Neuron (in vitro differentiated cells): ENCODE results near the gene GRID1.
"Not testable (repeated sequence)": the region's sequence is repeated elsewhere in the genome, so short reads cannot be mapped to it uniquely, and the experiment has no call there.

Experiments
- H2AFZ ChIP-seq: one replicate; pipeline ENCODE4 v1.6.1; 2013; ENCODE audit warnings: low read depth, mild to moderate bottlenecking, inconsistent platforms, low read length, moderate library complexity
- H3K27me3 ChIP-seq: one replicate; pipeline ENCODE4 v1.6.1; 2013; ENCODE audit warnings: low read length; ENCODE audit not compliant: insufficient read depth
- H3K36me3 ChIP-seq: one replicate; pipeline ENCODE4 v1.6.1; 2013; ENCODE audit warnings: low read length; ENCODE audit not compliant: insufficient read depth
- H3K4me1 ChIP-seq: one replicate; pipeline ENCODE4 v1.6.1; 2013; ENCODE audit warnings: low read length; ENCODE audit not compliant: insufficient read depth
- H3K4me3 ChIP-seq: 2 replicates; pipeline ENCODE4 v1.5.1; 2013; ENCODE audit warnings: mild to moderate bottlenecking, low read length, moderate library complexity
- H3K9me3 ChIP-seq: one replicate; pipeline ENCODE4 v1.6.1; 2013; ENCODE audit warnings: low read length

The GRID1 gene

DNA sequence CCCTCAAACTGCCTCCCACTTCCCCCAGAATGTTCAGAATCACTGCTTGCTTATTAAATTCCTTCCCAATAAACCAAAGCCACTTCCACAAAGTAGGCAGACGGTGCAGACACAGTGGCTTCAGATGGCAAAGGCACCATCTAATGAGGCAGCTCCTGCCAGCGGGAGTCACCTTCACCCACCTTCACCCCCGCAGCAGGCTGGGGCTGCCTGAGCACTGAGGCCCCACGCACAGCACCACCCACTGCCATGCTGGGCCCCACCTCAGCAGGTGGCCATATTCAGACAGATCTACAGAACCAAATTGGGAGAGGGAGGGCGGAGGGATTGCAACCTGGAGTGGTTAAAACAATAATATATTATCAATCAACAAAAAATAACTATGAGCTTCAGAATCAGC is 118.5 kb downstream of the GRID1 start:
- peaks cover 1% of the 10 kb centered on the region for H3K27me3 ChIP-seq
- H3K9me3 ChIP-seq = no peaks in the 10 kb centered on the region
- no peaks in the 10 kb centered on the region for H3K36me3 ChIP-seq
- H3K4me1 ChIP-seq = no peaks in the 10 kb centered on the region
- no peak overlapping the region for H2AFZ ChIP-seq
- H3K4me3 ChIP-seq = no peak overlapping the region

DNA sequence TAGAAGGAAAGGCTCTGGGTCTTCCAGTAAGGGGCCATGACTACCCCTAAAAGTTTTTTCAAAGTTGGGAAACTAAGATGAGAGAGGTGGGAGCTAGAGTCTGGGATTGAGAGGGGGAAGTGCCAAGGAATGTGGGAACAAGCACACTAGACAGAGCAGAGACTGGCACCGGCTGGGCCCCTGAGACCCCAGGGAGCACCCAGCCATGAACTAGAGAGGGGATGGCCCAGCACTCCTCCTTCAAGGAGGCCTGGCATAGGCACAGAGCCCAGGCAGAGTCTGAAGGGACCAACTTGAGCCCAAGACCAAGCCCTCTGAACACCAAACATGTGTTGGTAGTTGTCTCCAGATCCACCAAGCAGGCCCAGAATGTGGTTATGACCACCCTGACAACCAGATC is 119.0 kb downstream of the GRID1 start:
- H2AFZ ChIP-seq = no peak overlapping the region
- H3K9me3 ChIP-seq = no peaks in the 10 kb centered on the region
- H3K27me3 ChIP-seq = no peaks in the 10 kb centered on the region
- no peaks in the 10 kb centered on the region for H3K36me3 ChIP-seq
- H3K4me1 ChIP-seq = no peaks in the 10 kb centered on the region
- H3K4me3 ChIP-seq = no peak overlapping the region

- no peaks in the 10 kb centered on the region for H3K4me1 ChIP-seq
- no peaks in the 10 kb centered on the region for H3K36me3 ChIP-seq
- H3K4me3 ChIP-seq = no peak overlapping the region
- H3K27me3 ChIP-seq = no peaks in the 10 kb centered on the region
- no peak overlapping the region for H2AFZ ChIP-seq
- H3K9me3 ChIP-seq = no peaks in the 10 kb centered on the region
Measured at GRCh38 chr10:86247073-86247472, 119.5 kb downstream of the GRID1 start.

DNA sequence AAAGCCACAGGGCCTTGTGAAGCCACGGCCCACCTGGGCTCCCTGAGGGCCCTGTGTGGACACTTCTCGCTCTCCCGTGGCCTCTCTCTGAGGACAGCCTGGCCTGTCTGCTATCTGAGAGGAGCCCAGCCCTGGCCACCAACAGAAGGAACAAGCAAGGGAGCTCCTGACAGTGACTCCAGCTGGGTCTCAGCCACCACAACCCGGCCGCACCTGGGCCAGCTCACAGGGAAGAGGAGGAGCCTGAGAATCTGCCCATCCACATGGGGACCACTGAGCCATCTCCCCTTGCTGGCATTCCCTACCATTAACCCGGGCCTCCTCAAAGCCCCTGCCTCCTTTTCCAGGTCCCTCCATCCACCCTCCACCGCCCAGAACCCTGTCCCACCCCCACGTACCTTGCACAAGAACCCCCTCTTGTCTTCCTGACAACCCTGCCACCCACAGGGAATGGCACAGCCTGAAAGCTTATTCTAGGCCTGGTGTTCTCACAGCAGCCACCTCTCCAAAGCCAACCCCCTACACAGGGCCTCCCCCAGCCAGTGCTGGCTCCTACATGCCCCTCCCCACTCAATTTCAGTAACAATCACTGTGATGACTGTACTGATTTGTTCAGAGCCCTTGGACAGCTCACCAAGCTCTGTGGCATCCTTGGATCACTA is 120.2 kb downstream of the GRID1 start:
- Histone ChIP-seq H3K27me3 (no peaks in the 10 kb centered on the region), H3K4me3 (no peak overlapping the region), H3K4me1 (no peaks in the 10 kb centered on the region), H3K36me3 (no peaks in the 10 kb centered on the region), H3K9me3 (no peaks in the 10 kb centered on the region), H2AFZ (no peak overlapping the region)

DNA sequence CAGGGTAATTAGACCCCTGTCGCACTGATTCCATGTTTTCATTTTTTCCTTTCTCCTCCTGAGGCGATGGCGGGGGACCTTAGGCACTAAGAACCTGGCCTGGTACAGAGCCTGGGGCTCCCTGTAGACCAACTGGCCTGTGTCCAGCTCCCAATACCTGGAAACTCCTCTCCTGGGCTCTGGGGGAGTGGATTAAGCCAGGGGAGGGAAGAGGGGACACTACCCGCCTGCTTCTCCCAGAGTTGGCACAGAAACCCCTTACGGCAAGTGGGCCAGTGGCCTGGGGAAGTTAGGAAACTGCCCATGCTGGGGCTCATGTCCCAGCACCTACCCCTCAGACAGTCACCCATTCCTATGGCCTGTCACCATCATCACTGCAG is 121.6 kb downstream of the GRID1 start:
- Histone ChIP-seq H3K9me3 (no peaks in the 10 kb centered on the region), H3K4me3 (no peak overlapping the region), H3K36me3 (no peaks in the 10 kb centered on the region), H3K4me1 (no peaks in the 10 kb centered on the region), H2AFZ (no peak overlapping the region), H3K27me3 (no peaks in the 10 kb centered on the region)

- Histone ChIP-seq H3K27me3 (no peaks in the 10 kb centered on the region), H3K36me3 (no peaks in the 10 kb centered on the region), H2AFZ (no peak overlapping the region), H3K4me3 (no peak overlapping the region), H3K9me3 (no peaks in the 10 kb centered on the region), H3K4me1 (no peaks in the 10 kb centered on the region)
Measured at GRCh38 chr10:86244297-86245014, 122.1 kb downstream of the GRID1 start.

DNA sequence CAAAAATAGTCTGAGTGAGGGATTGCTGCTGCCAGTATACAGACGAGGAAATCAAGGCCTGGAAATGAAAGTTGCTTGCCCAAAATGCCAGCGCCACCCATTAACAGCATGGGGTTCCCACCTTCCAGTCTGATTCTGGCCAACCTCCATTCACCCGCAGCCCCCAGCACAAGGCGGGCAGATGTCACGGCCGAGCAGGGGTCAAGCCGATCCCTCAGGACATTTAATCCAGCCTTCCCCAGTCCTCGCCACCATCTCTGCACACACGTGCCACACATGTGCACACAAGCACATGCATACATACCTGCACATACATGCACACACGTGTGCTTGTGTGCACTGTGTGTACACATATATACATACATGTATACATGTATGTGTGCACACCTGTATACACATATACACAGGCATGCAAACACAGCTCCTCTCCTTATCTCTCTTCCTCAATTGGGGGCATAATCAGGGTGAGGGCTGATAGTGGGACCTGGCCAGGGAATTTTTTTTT is 122.9 kb downstream of the GRID1 start:
- Histone ChIP-seq H3K27me3 (no peaks in the 10 kb centered on the region), H3K4me3 (no peak overlapping the region), H3K9me3 (no peaks in the 10 kb centered on the region), H3K4me1 (no peaks in the 10 kb centered on the region), H2AFZ (no peak overlapping the region), H3K36me3 (no peaks in the 10 kb centered on the region)

- no peaks in the 10 kb centered on the region for H3K9me3 ChIP-seq
- no peak overlapping the region for H3K4me3 ChIP-seq
- H3K36me3 ChIP-seq = no peaks in the 10 kb centered on the region
- no peaks in the 10 kb centered on the region for H3K4me1 ChIP-seq
- no peak overlapping the region for H2AFZ ChIP-seq
- no peaks in the 10 kb centered on the region for H3K27me3 ChIP-seq
Measured at GRCh38 chr10:86242761-86243160, 123.8 kb downstream of the GRID1 start.

- not testable (repeated sequence) for H3K9me3 ChIP-seq, H3K36me3 ChIP-seq, H3K4me1 ChIP-seq, H3K27me3 ChIP-seq, H3K4me3 ChIP-seq, H2AFZ ChIP-seq
Measured at GRCh38 chr10:86238089-86238488, 128.5 kb downstream of the GRID1 start.

GRCh38 chr10:86234541-86235270 is 131.9 kb downstream of the GRID1 start:
- Histone ChIP-seq H3K4me1 (peaks cover 9% of the 10 kb centered on the region), H3K9me3 (no peaks in the 10 kb centered on the region), H3K36me3 (no peaks in the 10 kb centered on the region), H2AFZ (no peak overlapping the region), H3K4me3 (no peak overlapping the region), H3K27me3 (no peaks in the 10 kb centered on the region)

- Histone ChIP-seq H3K9me3 (no peaks in the 10 kb centered on the region), H3K27me3 (no peaks in the 10 kb centered on the region), H3K36me3 (no peaks in the 10 kb centered on the region), H3K4me3 (no peak overlapping the region), H2AFZ (no peak overlapping the region), H3K4me1 (peaks cover 9% of the 10 kb centered on the region)
Measured at GRCh38 chr10:86234107-86234506, 132.5 kb downstream of the GRID1 start.

DNA sequence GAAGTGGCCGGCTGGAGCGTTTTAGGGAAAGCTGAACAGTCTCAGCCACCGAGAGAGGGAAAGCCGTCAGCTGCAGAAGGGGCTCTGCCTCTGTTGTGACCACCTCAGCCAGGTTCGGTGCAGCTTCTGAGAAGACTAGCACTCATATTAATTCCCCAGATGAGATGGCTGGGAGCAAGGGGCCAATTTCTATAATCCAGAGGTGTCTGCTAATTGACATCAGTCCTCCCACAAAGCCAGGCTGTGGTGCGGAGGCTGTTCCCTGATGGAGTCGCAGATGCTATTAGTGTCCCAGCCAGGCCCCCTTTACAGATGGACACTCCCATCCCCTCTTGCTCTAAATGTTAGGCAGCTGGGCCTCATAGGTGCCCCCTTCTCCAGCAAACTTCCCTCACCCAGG is 133.5 kb downstream of the GRID1 start:
- H3K27me3 ChIP-seq = no peaks in the 10 kb centered on the region
- no peaks in the 10 kb centered on the region for H3K36me3 ChIP-seq
- no peaks in the 10 kb centered on the region for H3K9me3 ChIP-seq
- no peak overlapping the region for H3K4me3 ChIP-seq
- H3K4me1 ChIP-seq = peaks cover 9% of the 10 kb centered on the region
- no peak overlapping the region for H2AFZ ChIP-seq

DNA sequence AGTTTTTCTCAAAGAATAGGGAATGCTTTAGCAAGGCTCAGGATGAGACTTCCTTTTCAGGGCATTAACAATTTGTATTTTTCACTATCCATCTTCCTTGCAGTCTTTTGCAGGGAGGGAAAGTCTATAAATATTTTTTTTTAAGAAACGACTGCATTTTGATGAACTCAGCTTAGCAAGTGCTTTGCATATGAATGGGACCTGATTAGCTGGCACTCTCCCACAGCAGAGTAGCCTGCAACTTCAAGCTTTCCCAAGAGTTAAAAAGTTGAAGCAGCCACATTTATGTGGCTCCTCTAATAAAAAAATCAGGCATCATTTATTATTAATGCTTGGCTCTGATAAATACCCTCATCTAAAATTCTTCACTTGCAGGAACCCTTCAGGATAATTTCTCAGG is 134.0 kb downstream of the GRID1 start:
- no peaks in the 10 kb centered on the region for H3K27me3 ChIP-seq
- no peak overlapping the region for H3K4me3 ChIP-seq
- H2AFZ ChIP-seq = no peak overlapping the region
- peaks cover 9% of the 10 kb centered on the region for H3K4me1 ChIP-seq
- no peaks in the 10 kb centered on the region for H3K9me3 ChIP-seq
- no peaks in the 10 kb centered on the region for H3K36me3 ChIP-seq
